GM21515 (cell line): ENCODE data around the gene AP4S1.
"Not testable (repeated sequence)": the region's sequence is repeated elsewhere in the genome, so short reads cannot be mapped to it uniquely, and the experiment has no call there.

Source experiments
- ATAC-seq: cut with Tn5 transposase; IDR thresholded peaks from one replicate; pipeline ENCODE4 v1.9.1; 2021; ENCODE audit not compliant: unreplicated experiment

AP4S1 gene, protein sequence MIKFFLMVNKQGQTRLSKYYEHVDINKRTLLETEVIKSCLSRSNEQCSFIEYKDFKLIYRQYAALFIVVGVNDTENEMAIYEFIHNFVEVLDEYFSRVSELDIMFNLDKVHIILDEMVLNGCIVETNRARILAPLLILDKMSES

DNA sequence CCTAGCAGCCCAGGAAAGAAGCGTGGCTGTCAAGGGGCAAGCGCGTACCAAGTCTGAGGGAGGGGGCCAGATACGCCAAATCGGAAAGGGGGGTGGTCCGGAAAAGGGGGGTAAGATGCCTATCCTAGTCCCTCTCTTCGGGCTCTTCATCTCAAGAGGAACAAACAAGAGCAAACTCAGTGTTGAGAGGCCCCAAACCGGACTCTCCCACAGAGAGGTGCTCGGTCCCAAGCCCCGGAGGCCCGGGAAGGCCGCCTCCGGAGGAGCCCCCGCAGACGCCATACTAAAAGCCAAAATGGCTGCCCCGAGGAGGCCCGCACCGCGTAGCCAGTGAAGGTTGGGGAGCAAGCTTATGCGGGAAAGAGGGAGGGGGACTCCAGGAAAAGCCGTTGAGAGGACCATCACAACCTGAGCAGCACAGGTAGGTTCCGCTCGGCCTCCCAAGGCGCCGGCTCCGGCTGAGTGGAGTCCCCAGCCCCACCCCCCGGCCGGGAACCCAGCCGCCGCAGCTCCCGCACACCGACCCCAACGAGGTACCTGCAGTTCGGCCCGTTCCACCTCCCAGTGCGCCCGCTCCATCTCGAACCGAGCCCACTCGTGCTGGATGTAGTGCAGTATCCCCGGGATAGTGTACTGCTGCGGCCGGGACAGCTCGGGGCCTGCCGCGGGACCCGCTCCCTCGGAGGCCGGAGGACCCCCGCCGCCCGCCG, at the start of gene AP4S1:
AP4S1 (plus strand) TSS at position 283 of the 710 bp plus-strand sequence. CDS start 40,548 bp downstream, outside the sequence.
- ATAC-seq = peak; percentile 26

DNA sequence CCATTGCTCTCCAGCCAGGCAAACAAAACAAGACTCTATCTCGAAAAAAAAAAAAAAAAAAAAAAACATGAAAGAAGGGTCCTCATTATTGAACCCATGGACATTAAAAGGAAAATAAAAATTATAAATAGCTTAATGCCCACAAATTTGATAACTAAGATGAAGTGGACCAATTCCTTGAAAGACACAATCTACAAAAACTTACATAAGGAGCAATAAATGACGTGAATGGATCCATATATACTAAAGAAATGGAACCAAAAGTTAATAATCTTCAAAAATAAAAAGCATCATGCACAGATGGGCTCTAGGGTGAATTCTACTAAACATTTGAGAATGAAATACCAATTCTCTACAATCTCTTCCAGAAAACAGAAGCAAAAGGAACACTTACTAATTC, 47.7 kb upstream of the AP4S1 start:
- no peak for ATAC-seq

DNA sequence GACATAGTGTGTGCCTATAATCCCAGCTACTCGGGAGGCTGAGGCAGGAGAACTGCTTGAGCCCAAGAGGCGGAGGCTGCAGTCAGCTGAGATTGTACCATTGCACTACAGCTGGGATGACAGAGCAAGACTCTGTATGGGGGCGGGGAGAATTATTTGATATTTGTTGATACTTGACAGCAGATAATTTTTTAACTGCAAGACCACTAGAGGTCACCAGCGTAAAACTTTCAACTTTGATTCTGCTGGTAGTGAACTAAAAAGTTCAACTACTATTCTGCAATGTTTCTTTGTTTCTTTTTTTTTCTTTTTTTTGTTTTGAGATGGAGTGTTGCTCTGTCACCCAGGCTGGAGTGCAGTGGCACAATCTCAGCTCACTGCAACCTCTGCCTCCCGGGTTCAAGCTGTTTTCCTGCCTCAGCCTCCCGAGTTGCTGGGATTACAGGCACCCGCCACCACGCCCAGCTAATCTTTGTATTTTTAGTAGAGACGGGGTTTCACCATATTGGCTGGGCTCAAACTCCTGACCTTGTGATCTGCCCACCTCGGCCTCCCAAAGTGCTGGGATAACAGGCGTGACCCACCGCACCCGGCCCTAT, 45.2 kb upstream of the AP4S1 start:
- ATAC-seq = not testable (repeated sequence)

DNA sequence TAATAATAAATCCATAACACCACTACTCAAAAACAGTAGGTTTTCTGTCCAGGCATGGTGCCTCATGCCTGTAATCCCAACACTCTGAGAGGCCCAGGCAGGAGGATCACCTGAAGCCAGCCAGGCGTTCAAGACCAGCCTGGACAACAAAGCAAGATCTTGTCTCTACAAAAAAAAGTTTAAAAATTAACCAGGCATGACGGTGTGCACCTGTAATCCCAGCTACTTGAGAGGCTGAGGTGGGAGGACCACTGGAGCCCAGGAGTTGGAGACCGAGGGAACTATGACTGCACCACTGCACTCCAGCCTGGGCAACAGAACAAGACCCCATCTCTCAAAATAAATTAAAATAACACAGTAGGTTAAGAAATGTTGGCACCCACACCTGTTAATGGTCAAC, 44.5 kb upstream of the AP4S1 start:
- ATAC-seq = no peak

DNA sequence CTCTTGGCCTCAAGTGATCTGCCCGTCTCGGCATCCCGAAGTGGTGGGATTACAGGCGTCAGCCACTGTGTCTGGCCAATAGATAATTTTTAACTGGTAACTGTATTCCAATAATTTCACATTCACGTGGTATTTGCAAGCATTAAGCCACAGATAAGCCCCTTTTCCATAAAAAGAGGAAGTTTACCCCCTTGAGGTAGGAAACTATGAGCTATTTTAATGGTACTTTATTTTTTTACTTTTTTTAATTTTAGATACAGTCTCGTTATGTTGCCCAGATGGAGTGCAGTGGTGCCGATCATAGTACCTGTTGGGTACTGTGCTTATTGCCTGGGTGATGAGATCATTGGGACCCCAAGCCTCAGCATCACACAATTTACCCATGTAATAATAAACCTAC, 42.9 kb upstream of the AP4S1 start:
- ATAC-seq = no peak

DNA sequence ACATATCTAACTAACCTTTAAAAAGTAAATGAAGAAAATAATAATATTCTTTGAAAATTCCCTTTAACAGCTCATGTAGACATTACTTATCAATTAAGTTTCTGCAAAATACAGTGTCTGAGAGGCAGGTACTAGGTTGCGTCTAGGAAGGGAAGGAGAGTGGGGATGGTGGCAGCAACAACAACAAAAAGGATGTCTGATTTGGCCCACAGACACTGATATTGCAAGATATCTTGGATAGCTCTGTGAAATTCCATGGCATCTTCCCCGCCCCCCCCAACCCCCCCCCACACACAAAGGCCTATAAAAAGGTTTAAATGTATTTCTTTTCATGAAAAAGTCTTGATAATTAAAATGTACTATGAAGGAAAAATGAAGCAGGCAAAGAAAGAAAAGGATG, 41.6 kb upstream of the AP4S1 start:
- ATAC-seq = no peak

DNA sequence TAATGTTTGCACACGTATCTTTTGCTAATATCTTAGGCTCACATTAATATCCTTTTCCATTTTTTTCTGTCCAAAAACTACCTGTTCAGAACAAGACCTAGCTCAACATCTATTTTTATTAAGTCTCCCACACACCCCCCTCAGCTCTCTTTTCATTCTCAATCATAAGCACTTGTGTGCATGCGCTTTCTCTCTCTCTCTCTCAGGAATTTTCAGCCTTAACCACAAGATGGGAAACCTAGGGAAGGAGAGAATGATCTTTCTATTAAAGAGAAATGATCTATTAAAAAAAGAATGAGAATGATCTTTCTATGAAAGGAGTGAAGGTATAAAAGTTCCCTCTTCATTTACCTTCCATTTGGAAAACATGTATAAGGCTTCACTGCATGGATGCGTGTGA, 39.7 kb upstream of the AP4S1 start:
- no peak for ATAC-seq

DNA sequence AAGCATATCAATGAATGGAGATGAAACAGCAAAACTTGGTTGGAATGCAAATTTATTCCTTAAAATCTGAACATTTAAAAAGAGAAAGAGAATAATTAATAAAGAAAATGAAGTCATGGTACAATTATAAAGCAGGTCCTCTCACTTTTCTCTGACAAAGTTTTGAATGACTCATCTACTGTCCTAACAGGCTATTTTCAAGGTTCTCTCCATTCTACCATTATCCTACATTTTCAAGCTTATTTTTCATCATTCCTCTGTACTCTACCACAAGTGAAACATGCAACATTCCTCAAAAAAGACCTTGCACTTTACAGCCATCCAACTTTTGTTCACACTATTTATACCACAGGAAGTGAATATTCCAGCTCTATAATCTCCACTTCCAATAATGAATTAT, 36.9 kb upstream of the AP4S1 start:
- ATAC-seq = no peak

DNA sequence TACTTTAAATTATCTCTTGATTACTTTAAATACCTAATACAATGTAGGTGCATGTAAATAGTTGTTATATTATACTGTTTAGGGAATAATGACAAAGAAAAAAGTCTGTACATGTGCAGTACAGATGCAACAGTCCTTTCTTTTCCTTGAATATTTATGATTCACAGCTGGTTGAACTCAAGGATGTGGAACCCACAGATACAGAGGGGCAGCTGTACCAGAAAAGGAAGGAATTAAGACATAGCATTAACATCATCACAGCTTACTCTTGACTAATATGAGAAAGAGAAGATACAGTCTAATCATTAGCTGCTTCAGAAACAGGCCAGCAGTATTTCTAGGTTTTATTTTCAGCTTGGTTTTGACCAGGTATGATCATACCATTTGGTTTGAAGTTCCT, 34.7 kb upstream of the AP4S1 start:
- no peak for ATAC-seq

DNA sequence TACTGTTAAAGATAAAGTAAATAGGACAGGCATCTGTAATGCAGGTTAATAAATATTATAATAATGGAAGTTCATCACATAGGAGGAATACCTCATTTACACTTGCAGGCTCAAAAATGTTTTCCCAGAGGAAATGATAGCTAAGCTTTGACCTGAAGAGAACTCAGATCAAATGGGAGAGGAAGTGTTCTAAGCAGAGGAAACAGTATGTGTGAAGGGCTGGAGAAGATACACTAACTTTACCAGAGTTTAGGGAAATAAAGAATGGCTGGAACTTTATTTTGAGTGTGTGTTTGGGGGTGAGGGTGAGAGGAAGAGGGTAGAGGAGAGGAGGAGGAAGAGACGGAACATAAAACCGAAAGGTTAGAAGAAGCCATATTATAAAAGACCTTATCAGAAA, 34.0 kb upstream of the AP4S1 start:
- ATAC-seq = no peak

DNA sequence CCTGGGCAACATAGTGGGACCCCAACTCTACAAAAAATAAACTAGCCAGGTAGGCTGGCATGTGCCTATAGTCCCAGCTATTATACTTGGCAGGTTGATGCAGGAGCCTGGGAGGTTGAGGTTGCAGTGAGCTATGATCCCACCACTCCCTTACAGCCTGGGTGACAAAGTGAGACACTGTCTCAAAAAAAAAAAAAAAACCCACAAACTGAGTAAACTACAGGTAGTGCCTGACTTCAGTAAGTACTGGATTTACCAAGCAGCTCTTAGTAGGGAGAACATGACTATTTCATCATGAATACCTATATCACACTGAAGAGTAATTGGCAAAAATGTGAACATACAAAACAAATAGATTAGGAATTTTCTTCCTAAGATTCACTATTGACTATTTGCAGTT, 32.4 kb upstream of the AP4S1 start:
- no peak for ATAC-seq

DNA sequence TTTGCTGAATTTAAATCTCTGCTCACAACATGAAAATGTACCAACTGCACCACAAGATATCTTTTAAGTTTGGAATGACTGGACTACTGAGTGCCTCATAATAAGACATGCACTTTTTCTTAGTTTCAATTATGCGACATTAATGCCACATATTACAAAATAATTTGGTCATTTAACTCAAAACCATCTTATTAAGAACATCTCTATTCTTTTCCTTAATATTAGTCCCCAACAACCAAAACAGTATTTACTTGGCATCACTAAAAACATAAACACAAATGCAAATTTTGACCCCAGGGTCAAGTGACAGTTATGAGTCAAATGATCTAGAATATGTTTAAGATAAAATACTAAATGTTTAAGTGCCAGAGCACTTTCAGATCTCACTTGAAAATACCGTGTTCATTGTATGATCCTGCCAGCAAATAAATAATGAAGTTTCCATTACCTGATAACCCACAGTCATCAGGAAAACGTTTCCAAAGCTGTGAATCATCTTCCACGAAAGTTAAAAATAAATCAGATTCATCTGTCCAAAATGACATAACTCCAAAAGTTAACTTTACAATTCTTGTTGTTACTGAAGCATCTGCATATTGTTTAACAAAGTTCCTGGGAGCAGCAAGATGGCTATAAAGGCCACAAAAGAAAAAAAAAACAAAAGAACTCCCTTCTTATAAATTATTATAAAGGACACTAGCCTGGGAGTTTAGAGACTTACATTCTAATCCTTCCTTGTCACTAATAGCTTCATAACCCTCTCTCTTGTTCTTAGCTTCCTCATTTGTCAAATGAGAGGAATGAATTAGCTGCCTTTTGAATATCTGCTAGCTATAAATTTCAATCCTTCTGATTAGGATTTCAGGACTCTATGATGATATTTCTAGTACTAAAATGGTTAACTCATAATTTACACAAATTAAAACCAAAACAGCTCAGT, 30.5 kb upstream of the AP4S1 start:
- no peak for ATAC-seq

DNA sequence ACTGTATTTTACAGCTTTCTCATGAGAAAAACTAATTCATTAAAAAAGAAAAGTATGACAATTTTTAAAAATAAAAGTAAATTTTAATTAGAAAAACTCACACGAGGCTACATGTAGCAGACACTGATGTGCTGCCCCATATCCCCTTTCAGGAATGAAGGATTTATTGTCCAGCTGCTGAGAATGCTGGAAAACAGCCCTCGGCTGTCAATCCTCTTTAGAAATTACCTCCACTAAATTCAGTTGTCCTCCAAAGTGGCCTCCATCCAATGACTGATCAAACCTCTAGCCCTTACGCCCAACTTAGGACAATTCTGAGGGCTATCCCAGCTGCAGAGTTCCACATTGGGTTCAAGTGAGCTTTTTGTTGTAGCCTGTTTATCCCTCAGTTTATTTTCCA, 29.8 kb upstream of the AP4S1 start:
- no peak for ATAC-seq

DNA sequence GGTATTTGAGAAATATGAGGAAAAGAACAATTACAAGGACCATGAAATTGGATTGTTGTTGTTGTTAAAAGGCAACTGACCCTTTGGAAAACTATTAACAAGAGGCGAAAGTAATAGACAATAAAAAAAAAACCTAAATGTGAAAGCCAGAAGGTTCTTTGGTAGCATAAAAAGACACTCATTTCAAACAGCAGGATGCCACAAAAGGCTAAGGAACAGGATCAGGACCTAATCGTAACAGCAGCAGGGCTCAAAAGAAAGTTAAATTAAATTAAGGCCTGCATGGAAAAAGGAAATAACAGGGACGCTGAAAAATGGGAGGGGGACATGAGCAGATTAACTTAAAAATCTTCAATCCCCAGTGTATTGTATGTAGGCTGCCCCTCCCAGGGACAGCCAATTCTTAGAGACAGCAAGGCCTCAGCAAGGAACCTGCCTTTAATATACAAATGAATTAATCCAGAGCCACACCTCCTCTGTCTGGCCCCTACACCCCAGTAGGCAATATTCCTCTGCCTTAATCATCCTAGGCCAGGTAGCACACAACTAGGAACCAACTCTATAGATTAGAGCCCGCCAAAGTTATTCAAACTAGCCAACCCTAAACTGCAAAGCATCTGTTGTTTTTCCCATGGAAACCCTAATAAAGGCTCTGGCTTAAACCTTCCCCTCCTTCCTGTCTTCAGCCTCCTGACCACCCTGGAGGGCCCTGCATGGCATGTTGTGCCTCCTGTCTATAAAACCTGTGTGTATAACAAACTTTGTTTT, 28.4 kb upstream of the AP4S1 start:
- ATAC-seq = no peak

DNA sequence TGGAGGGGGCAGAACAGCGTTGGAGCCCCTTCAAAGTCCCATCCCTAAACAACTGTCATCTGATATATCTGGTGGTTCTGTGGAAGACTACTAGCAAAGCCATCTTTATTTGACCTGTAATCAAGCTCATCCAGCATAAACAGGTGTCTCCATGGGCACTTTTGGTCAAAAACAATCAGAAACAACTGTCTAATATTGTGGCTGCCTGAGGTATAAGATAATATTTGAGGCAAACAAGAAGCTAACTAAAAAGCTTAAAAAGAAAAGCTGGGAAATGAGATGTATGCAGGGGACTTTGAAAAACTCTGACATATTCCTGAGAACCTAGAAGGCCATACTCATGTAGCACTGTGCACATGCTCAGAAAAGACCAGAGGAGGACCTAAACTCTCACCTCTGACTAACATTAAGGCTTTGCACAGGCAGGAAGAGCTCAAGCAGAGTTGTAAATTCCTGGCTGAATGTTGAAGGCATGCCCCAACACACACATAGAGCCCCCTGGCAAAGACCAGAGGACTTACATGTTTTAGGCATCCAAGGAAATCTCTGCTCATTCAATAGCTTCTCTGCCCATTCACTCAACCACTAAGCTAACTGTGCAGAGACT, 27.2 kb upstream of the AP4S1 start:
- ATAC-seq = no peak

DNA sequence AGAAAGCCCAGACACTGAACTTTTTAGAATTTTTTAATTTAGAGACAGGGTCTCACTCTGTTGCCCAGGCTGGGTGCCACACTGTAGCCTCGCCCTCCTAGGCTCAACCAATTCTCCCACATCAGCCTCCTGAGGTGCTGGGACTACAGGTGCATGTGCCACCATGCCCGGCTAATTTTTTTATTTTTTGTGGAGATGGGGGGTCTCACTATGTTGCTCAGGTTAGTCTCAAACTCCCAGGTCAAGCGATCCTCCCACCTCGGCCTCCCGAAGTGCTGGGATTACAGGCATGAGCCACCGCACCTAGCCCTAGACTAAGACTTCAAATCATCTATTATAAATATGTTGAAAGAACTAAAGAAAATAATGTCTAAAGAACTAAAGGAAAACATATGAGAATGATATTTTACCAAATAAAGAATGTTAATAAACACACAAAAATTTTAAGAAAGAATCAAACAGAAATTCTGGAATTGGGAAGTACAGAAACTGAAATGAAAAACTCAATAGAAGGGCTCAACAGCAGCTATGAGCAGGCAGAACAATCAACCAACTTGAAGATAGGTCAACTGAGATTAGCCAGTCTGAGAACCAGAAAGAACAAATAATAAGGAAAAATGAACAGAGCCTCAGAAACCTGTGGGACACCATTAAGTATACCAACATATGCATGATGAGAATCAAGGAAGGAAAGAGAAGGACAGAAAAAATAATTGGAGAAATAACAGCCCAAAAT, 26.2 kb upstream of the AP4S1 start:
- ATAC-seq = no peak

DNA sequence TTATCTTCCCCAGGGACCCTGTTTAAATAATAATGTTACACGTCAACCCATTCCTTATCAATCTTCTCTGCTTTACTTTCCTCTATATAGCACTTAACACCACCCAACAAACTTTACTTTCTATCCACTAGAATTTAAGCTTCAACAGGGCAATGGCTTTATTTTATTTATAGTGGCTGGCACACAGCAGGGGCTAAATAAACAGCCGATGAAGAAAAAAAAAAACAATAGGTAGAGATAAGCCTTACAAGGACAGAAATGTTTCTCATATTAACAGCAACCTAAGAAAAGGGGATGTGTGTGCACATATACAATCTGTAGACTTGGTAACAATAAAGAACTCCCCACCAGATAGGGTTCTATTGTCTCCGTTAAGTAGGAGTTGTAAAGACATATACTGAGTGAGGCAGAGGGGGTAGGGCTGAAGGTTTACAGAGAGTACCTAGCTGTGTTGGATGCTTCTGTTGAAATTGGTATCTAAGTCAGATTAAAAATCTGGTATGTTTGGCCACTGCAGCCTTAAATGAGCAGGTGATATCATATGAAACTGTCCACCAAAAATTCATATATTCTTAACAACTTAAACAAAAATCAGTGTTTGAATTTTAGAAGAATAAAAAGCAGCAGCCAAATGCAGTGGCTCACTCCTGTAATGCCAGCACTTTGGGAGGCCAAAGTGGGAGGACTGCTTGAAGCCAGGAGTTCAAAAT, 24.7 kb upstream of the AP4S1 start:
- no peak for ATAC-seq

DNA sequence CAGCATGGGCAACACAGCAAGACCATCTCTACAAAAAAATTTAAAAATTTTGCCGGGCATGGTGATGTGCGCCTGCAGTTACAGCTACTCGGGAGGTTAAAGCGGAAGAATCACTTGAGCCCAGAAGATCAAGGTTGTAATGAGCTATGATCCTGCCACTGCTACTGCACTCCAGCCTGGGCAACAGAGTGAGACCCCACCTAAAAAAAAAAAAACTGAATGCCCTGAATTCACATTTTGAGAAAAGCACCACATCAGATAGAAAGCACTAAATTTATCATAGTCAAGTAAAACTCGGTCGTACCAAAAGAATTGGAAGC, 24.1 kb upstream of the AP4S1 start:
- no peak for ATAC-seq

DNA sequence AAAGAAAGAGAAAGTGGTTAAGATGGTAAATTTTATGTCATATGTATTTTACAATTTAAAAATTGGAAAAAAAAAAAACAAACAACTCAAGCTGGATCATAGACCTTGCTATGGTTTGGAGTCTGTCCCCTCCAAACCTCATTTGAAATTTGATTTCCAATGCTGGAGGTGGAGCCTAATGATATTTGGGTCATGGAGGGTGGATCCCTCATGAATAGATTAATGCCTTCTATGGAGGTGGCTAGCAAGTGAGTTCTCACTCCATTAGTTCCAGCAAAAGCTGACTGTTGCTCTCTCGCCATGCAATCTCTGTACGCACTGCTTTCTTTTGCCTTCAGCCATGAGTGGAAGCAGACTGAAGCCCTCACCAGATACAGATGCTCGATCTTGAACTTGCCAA, 22.2 kb upstream of the AP4S1 start:
- ATAC-seq = no peak
